Progenitor cell of endocrine pancreas (in vitro differentiated cells): Measurements from ENCODE around the gene EIF4ENIF1. TPM values are rescaled to one million over a fixed set of nuclear protein-coding genes. Genes with fewer than 3 reads are reported as not detected.
"Not testable (repeated sequence)": the region's sequence is repeated elsewhere in the genome, so short reads cannot be mapped to it uniquely, and the experiment has no call there.

Experiments used
- DNase-seq: peaks from one replicate; pipeline ENCODE4 v3.0.0; 2021; ENCODE audit warnings: low spot score; ENCODE audit not compliant: unreplicated experiment
- H3K27ac Mint-ChIP-seq: 2 replicates; pipeline ENCODE4 v1.8.0; 2021; ENCODE audit warnings: mild to moderate bottlenecking, moderate library complexity, mixed read lengths
- H3K27me3 Mint-ChIP-seq: 2 replicates; pipeline ENCODE4 v1.8.0; 2021; ENCODE audit warnings: mixed read lengths
- H3K36me3 Mint-ChIP-seq: 2 replicates; pipeline ENCODE4 v1.8.0; 2022; ENCODE audit warnings: mixed read lengths; ENCODE audit not compliant: insufficient read depth
- H3K4me1 Mint-ChIP-seq: 2 replicates; pipeline ENCODE4 v1.8.0; 2021; ENCODE audit warnings: low read depth, mixed read lengths
- H3K4me3 Mint-ChIP-seq: 2 replicates; pipeline ENCODE4 v1.8.0; 2021; ENCODE audit warnings: low read depth, mild to moderate bottlenecking, moderate library complexity, mixed read lengths
- H3K9me3 Mint-ChIP-seq: 2 replicates; pipeline ENCODE4 v1.8.0; 2021; ENCODE audit warnings: low read depth, mixed read lengths
- total RNA-seq: library from RNA; stranded (reverse); gene quantifications from 2 replicates; pipeline ENCODE4 v1.2.1, GENCODE V29; 2021
- TF ChIP-seq, protein P1 (sequence below): fragments of 200-600 bp; sonication (generic); IDR thresholded peaks from one replicate; pipeline ENCODE4 v1.5.0; 2021; ENCODE audit warnings: antibody characterized with exemption, mild to moderate bottlenecking; ENCODE audit not compliant: unreplicated experiment

The EIF4ENIF1 gene
- total RNA-seq, 1 donor from 2014 or later = 46.5 TPM

DNA sequence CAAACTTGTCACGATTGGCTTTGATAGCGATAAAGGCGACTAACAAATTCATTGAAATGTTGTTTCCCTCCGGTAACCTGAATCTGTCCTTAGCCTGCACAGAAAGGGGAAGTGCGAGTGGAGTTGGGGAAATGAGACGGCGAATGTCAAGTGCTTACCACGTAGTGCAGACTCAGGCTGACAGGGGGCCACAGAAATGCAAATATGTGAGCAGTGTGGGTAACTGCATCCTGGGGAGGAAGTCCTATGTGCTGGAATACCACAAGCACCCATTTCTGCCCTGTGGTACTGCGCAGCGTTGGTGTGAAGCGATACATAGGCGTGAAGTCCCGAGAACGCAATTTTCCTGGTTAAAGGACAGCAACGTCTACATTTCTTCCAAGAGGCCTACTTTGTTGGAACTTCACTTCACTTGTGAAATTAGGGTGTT lies 869 bp upstream of the EIF4ENIF1 start:
- peaks cover 7% of the 10 kb centered on the region for H3K36me3 Mint-ChIP-seq
- peak; percentile 9 for DNase-seq
- H3K27me3 Mint-ChIP-seq = no peaks in the 10 kb centered on the region
- TF ChIP-seq, protein P1, sequence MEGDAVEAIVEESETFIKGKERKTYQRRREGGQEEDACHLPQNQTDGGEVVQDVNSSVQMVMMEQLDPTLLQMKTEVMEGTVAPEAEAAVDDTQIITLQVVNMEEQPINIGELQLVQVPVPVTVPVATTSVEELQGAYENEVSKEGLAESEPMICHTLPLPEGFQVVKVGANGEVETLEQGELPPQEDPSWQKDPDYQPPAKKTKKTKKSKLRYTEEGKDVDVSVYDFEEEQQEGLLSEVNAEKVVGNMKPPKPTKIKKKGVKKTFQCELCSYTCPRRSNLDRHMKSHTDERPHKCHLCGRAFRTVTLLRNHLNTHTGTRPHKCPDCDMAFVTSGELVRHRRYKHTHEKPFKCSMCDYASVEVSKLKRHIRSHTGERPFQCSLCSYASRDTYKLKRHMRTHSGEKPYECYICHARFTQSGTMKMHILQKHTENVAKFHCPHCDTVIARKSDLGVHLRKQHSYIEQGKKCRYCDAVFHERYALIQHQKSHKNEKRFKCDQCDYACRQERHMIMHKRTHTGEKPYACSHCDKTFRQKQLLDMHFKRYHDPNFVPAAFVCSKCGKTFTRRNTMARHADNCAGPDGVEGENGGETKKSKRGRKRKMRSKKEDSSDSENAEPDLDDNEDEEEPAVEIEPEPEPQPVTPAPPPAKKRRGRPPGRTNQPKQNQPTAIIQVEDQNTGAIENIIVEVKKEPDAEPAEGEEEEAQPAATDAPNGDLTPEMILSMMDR = no peak
- peaks cover 14% of the 10 kb centered on the region for H3K4me1 Mint-ChIP-seq
- peak overlapping the region; percentile 94 for H3K4me3 Mint-ChIP-seq
- H3K9me3 Mint-ChIP-seq = no peaks in the 10 kb centered on the region
- peak overlapping the region; percentile 97 for H3K27ac Mint-ChIP-seq

DNA sequence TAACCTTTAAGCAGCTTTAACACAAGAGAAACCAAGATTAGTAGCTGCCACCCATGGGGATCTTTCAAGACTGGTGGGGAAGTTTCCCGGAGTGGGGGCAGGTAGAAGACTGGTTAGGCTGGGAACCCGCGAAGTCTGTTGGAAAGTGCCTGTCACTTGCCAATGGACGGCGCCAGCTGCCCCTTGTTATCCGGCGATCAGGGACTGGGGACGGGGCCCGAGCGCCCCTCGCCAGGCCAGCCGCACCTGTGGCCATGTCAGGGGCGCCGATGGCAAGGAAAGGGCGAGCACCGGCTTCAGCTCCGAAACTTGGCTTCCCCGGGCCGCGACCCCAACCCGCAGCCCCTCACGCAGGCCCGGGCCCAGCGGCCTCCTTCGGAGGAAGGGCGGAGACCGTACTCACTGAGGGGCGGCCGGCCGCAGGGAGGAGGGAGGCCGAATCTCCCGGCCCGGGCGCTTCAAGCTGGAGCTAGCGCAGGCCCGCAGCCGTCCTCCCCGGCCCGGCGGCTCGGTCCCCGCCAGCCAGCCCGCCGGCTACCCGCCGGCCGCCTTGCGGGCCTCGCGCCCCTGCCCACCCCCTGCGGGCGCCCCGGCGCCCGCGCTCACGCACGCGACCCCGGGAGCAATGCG lies 539 bp downstream of the EIF4ENIF1 start:
- TF ChIP-seq, protein P1 = no peak
- Mint-ChIP-seq H3K9me3 (no peaks in the 10 kb centered on the region), H3K27ac (peak overlapping the region; percentile 86)

DNA sequence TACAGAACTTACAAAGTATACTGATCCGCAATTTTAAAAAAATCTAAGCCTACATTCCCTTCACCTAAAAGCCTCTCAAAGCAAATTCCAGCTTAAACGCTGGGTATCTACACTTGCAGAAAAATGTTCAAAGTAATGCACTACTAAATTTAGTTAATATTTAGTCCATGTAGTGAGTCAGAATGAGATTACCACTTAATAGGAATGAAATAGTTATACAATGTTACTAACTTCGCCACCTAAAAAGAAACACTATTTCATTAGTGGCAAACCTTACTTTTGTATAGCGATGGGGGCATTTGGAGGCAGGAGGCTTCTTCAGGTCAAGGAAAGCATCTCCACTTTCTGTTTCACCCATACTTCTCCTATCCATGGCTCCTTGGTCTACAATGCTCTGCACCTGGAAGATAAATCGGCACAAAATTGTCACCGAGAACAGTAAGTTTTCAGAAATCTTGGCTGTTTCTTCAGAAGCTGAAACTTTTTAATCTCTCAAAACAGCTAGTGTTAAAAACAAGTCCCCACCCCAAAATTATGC lies 1.2 kb downstream of the EIF4ENIF1 start:
- TF ChIP-seq, protein P1 = no peak
- Mint-ChIP-seq H3K27ac (peak overlapping the region; percentile 86), H3K9me3 (no peaks in the 10 kb centered on the region), H3K4me1 (peaks cover 14% of the 10 kb centered on the region), H3K36me3 (peaks cover 14% of the 10 kb centered on the region), H3K27me3 (no peaks in the 10 kb centered on the region), H3K4me3 (peak overlapping the region; percentile 76)
- DNase-seq = no peak

More for the DNA sequence above, 539 bp downstream of the EIF4ENIF1 start:
- Mint-ChIP-seq H3K4me3 (peak overlapping the region; percentile 76), H3K4me1 (peaks cover 14% of the 10 kb centered on the region), H3K27me3 (no peaks in the 10 kb centered on the region), H3K36me3 (peaks cover 13% of the 10 kb centered on the region)
- peak; percentile 24 for DNase-seq

DNA sequence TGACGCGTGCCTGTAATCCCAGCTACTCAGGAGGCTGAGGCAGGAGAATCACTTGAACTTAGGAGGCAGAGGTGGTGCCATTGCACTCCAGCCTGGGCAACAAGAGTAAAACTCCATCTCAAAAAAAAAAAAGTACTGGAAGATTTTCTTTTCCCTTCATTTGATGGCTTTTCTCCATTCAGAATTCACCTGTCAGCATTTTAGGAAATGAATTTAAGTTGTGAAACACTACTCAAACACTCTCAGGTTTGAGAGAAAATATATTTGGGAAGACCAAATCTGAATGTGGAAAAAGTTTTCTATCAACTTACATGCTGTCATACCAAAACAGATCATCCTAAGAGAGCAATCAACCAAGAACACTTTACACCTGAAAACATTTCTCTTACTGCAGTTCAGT lies 2.7 kb downstream of the EIF4ENIF1 start:
- H3K27ac Mint-ChIP-seq = no peak overlapping the region
- H3K36me3 Mint-ChIP-seq = peaks cover 16% of the 10 kb centered on the region
- TF ChIP-seq, protein P1 = no peak
- H3K27me3 Mint-ChIP-seq = no peaks in the 10 kb centered on the region
- H3K9me3 Mint-ChIP-seq = no peaks in the 10 kb centered on the region
- no peak for DNase-seq
- no peak overlapping the region for H3K4me3 Mint-ChIP-seq
- peaks cover 14% of the 10 kb centered on the region for H3K4me1 Mint-ChIP-seq

DNA sequence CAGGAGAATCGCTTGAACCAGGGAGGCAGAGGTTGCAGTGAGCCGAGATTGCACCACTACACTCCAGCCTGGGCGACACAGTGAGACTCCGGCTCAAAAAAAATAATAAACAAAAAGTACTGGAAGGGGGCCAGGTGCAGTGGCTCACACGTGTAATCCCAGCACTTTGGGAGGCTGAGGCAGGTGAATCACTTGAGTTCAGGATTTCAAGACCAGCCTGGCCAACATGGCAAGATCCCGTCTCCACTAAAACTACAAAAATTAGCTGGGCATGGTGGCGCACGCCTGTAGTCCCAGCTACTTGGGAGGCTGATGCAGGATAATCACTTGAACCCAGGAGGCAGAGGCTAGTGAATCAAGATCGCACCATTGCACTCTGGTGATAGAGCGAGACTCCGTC lies 3.3 kb downstream of the EIF4ENIF1 start:
- H3K9me3 Mint-ChIP-seq, H3K27me3 Mint-ChIP-seq, H3K4me3 Mint-ChIP-seq, DNase-seq, H3K27ac Mint-ChIP-seq: not testable (repeated sequence)
- Mint-ChIP-seq H3K4me1 (peaks cover 14% of the 10 kb centered on the region), H3K36me3 (peaks cover 20% of the 10 kb centered on the region)

DNA sequence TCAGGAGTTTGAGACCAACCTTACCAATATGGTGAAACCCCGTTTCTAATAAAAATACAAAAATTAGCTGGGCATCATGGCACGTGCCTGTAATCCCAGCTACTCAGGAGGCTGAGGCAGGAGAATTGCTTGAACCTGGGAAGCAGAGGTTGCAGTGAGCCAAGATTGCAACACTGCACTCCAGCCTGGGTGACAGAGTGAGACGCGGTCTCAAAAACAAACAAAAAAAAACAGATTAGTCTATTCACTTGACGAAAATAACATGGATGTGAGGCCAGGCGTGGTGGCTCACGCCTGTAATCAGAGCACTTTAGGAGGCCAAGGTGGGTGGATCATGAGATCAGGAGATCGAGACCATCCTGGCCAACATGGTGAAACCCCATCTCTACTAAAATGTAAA lies 7.2 kb downstream of the EIF4ENIF1 start:
- not testable (repeated sequence) for H3K4me1 Mint-ChIP-seq, DNase-seq, H3K4me3 Mint-ChIP-seq, H3K9me3 Mint-ChIP-seq, H3K27me3 Mint-ChIP-seq
- H3K27ac Mint-ChIP-seq = peak overlapping the region; percentile 81
- H3K36me3 Mint-ChIP-seq = peaks cover 30% of the 10 kb centered on the region
